Psoas muscle (tissue), 8 donors: ENCODE data around the gene OR1I1. TPM values are rescaled to one million over a fixed set of nuclear protein-coding genes. Genes with fewer than 3 reads are reported as not detected.

Source experiments
- ATAC-seq, 4 donors: fragments of 200-7000 bp; cut with Tn5 transposase; one replicate each; pipeline ENCODE4 v1.9.1; 2020; ENCODE audit warnings: moderate library complexity in 3 of 4, mild to moderate bottlenecking in 2 of 4
- DNase-seq, 2 donors: peaks; one replicate each; pipeline ENCODE4 v3.0.0-alpha.2; 2020
- H3K27ac ChIP-seq: fragments of 200-600 bp; one replicate; pipeline ENCODE4 v1.8.0; 2022
- H3K27me3 ChIP-seq, 3 donors: fragments of 200-600 bp in 1 of 3; one replicate each; pipeline versions ENCODE4 v1.6.1 to v1.8.0; 2013 to 2022; ENCODE audit warnings: low read length in 2 of 3, mild to moderate bottlenecking in 2 of 3, moderate library complexity in 1 of 3; ENCODE audit not compliant: insufficient read depth in 3 of 3
- H3K36me3 ChIP-seq, 2 donors: fragments of 200-600 bp in 1 of 2; one replicate each; pipeline versions ENCODE4 v1.6.1 to v1.8.0; 2013 to 2022; ENCODE audit warnings: low read depth in 1 of 2, mild to moderate bottlenecking in 1 of 2, moderate library complexity in 1 of 2; ENCODE audit not compliant: insufficient read depth in 1 of 2
- H3K4me1 ChIP-seq: fragments of 200-600 bp; one replicate; pipeline ENCODE4 v1.8.0; 2022
- H3K4me3 ChIP-seq: fragments of 200-600 bp; one replicate; pipeline ENCODE4 v1.8.0; 2022; ENCODE audit warnings: mild to moderate bottlenecking
- H3K9me3 ChIP-seq: fragments of 200-600 bp; one replicate; pipeline ENCODE4 v1.8.0; 2022
- WGBS, 3 donors: extraction: QIAGEN DNeasy Blood & Tissue Kit; methylation state at CpG; one replicate each; pipeline versions ENCODE4 v1.1.6 to v1.1.7; 2013; 5-methylcytosine and 5-hydroxymethylcytosine counted together
- intact Hi-C, 2 donors: fragments of 100-400 bp; cut with DNase I; formaldehyde crosslinking; loops; one replicate each; pipeline versions ENCODE4 v1.11.0 to v1.14.2; 2022
- long read RNA-seq, 2 donors: library from polyadenylated mRNA; unstranded; transcript quantifications; one replicate each; pipeline ENCODE4 v2.0.0, GENCODE V29; 2021
- polyA plus RNA-seq, 3 donors: library from polyadenylated mRNA; stranded (reverse); fragments of 200-250 nt; gene quantifications; one replicate each; pipeline ENCODE4 v1.2.3, GENCODE V29; 2013
- total RNA-seq, 4 donors: library from RNA; stranded (reverse); fragmentation: NEBNext Ultra II Directional in 2 of 4; extraction: Animal tissue kit (Norgen Biotek cat#: 25700) in 2 of 4; gene quantifications; one replicate each; pipeline versions ENCODE4 v1.2.1 to v1.2.4, GENCODE V29; 2021 to 2023
- TF ChIP-seq, protein P1 (sequence below): fragments of 200-600 bp; IDR thresholded peaks from one replicate; pipeline ENCODE4 v1.8.0; 2022; ENCODE audit warnings: antibody characterized with exemption
- donor health status: healthy with polysubstance abuse.
- donor health status: DM: no; HTN: no; CAD: no; lungs with moderate emphysema.
- donor health status: Bipolar disorder and iron deficiency.
- donor health status: healthy.
- donor health status: DM: yes; HTN: yes; CAD: no.
- donor health status: DM: no; HTN: no; CAD: no.
- donor health status: DM: no; HTN: no; CAD: no.
- donor health status: DM: yes; HTN: yes; CAD: no.

OR1I1 gene
- total RNA-seq: not detected
- not detected for polyA plus RNA-seq
- long read RNA-seq, donor 1: 0 reads
- long read RNA-seq, donor 2: 0 reads

DNA sequence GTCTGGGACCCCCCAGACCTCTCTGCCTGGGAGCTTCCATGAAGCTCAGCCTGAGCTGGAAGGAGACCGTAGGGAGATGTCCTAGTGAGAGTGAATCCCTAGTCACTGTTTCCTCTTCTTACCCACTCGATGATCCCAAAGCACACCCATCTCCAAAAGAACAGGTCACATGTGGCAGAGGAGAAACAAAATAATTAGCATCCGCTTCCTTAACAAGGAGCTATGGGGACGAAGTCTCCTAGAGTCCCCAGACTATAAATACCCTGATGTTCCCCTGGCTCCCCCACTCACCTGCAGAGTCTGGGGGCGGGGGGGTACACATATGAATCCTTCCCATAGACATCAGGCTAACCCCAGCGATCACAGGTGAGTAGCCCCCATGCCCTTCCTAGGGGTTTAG, at the start of gene OR1I1:
Gene OR1I1, plus strand, starts transcription at position 301 of the 400 bp plus-strand sequence. CDS start 4,855 bp downstream, outside the sequence.
- no peaks in the 10 kb centered on the region for H3K4me1 ChIP-seq
- no peak within 1 kb of the TSS for H3K4me3 ChIP-seq
- H3K27ac ChIP-seq: no peak within 1 kb of the TSS
- no peaks in the 10 kb centered on the region for H3K36me3 ChIP-seq
- TF ChIP-seq, protein P1, sequence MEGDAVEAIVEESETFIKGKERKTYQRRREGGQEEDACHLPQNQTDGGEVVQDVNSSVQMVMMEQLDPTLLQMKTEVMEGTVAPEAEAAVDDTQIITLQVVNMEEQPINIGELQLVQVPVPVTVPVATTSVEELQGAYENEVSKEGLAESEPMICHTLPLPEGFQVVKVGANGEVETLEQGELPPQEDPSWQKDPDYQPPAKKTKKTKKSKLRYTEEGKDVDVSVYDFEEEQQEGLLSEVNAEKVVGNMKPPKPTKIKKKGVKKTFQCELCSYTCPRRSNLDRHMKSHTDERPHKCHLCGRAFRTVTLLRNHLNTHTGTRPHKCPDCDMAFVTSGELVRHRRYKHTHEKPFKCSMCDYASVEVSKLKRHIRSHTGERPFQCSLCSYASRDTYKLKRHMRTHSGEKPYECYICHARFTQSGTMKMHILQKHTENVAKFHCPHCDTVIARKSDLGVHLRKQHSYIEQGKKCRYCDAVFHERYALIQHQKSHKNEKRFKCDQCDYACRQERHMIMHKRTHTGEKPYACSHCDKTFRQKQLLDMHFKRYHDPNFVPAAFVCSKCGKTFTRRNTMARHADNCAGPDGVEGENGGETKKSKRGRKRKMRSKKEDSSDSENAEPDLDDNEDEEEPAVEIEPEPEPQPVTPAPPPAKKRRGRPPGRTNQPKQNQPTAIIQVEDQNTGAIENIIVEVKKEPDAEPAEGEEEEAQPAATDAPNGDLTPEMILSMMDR: no peak
- DNase-seq (no peak), ATAC-seq (no peak)
- intact Hi-C loops: no loop called here
- H3K27me3 ChIP-seq: peaks cover 0 to 29% (median 0%) of the 10 kb centered on the region in 3 donors
- 59 to 66% (median 62%) methylated on average over 6 of the region's 6 CpGs for WGBS, 3 donors
- H3K9me3 ChIP-seq: no peaks in the 10 kb centered on the region

GRCh38 chr19:15035795-15036311, 46.2 kb upstream of the OR1I1 start:
- Histone ChIP-seq H3K4me1 (no peaks in the 10 kb centered on the region), H3K27ac (no peak overlapping the region), H3K27me3 (peaks cover 0 to 3% (median 2%) of the 10 kb centered on the region in 3 donors), H3K4me3 (no peak overlapping the region), H3K9me3 (no peaks in the 10 kb centered on the region), H3K36me3 (no peaks in the 10 kb centered on the region)
- ATAC-seq (no peak), DNase-seq (no peak)
- TF ChIP-seq, protein P1: no peak
- 37 to 59% (median 41%) methylated on average over 1 of the region's 1 CpG for WGBS, 3 donors
- intact Hi-C loops: no loop called here

DNA sequence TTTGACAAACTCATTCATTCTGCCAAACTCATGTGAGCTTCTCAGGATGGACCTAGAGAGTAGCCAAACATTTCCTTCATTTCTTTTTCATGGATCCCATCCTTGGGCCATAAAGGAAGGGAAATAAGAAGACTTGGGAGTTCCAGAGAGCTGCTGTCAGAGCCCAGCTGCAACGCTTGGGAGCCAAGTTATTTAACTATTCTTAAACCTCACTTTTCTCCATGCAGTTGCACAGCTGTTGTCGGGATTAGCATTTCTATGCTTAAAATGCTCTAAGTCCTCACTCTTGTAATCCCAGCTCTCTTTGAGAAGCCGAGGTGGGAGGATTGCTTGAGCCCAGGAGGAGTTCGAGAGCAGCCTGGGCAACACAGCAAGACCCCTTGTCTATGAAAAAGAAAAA, 44.4 kb upstream of the OR1I1 start:
- H3K4me1 ChIP-seq: no peaks in the 10 kb centered on the region
- no peak overlapping the region for H3K4me3 ChIP-seq
- H3K27me3 ChIP-seq: peaks cover 0 to 5% (median 3%) of the 10 kb centered on the region in 3 donors
- H3K9me3 ChIP-seq: no peaks in the 10 kb centered on the region
- DNase-seq (no peak), ATAC-seq (peak in 1 of 4 donors; percentile 56)
- intact Hi-C loops: no loop called here
- 9 to 21% (median 18%) methylated on average over 4 of the region's 4 CpGs for WGBS, 3 donors
- TF ChIP-seq, protein P1: no peak
- no peaks in the 10 kb centered on the region for H3K36me3 ChIP-seq
- H3K27ac ChIP-seq: no peak overlapping the region

DNA sequence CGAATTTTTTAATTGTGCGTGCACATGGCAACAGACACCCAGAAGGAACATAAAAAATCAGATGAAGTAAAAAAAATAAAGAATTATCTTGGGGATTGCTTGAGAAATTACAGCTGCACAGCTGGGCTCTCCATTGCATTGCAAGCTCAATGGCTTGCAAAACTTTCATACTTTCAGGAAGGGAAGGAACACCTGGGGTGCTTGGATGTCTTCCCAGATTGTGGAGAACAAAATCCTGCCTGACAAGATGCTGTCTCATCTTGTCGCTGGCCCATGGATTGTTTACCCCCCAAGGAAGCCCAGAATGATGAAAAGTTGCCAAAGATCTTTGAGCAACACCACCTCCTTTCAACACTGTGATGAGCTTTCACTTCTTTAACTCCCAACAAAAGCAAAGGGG, 43.7 kb upstream of the OR1I1 start:
- Histone ChIP-seq H3K4me1 (no peaks in the 10 kb centered on the region), H3K36me3 (no peaks in the 10 kb centered on the region), H3K27me3 (peaks cover 0 to 5% (median 3%) of the 10 kb centered on the region in 3 donors), H3K27ac (no peak overlapping the region), H3K4me3 (no peak overlapping the region), H3K9me3 (no peaks in the 10 kb centered on the region)
- WGBS, 3 donors: 45 to 48% (median 45%) methylated on average over 3 of the region's 3 CpGs
- intact Hi-C loops: no loop called here
- TF ChIP-seq, protein P1: no peak
- DNase-seq (peak in 1 of 2 donors; percentile 67), ATAC-seq (peak in 2 of 4 donors; percentile 42 to 71)

- DNase-seq (no peak), ATAC-seq (no peak)
- Histone ChIP-seq H3K27me3 (peaks cover 0 to 8% (median 3%) of the 10 kb centered on the region in 3 donors), H3K4me1 (no peaks in the 10 kb centered on the region), H3K27ac (no peak overlapping the region), H3K9me3 (no peaks in the 10 kb centered on the region), H3K36me3 (no peaks in the 10 kb centered on the region), H3K4me3 (no peak overlapping the region)
- TF ChIP-seq, protein P1: no peak
- 84 to 88% (median 84%) methylated on average over 1 of the region's 1 CpG for WGBS, 3 donors
- intact Hi-C loops: no loop called here
Measured at GRCh38 chr19:15042003-15042402, 40.0 kb upstream of the OR1I1 start.
